ENCODE measurements around the gene IL32. TPM values are rescaled to one million over a fixed set of nuclear protein-coding genes. Genes with fewer than 3 reads are reported as not detected.

Gene IL32
- total and polyA plus RNA-seq, 9 of the 15 experiments (the other 6 are each of a cell fraction or from before 2014, with no cell fraction given) = 0.21 to 2.2 (median 0.37) TPM; not detected in 3

- TF ChIP-seq SP1 (CRISPR knock-in tag; IDR thresholded peaks at IDR 0.05) = peak; percentile 63
- TF ChIP-seq ETS2 (tag; IDR thresholded peaks at IDR 0.05; ENCODE audit: borderline replicate concordance, poor library complexity, severe bottlenecking) = no peak
- no peak for TF ChIP-seq MEF2D (tag; conservative IDR thresholded peaks at IDR 0.05; ENCODE audit: low read depth)
- TF ChIP-seq NR3C1 (CRISPR knock-in tag; IDR thresholded peaks at IDR 0.05) = no peak
- no peak for TF ChIP-seq PYGO2 (tag; IDR thresholded peaks at IDR 0.05)
- no peak for TF ChIP-seq ID3 (CRISPR knock-in tag; IDR thresholded peaks at IDR 0.05)
- no peak for TF ChIP-seq ID3 (tag; IDR thresholded peaks at IDR 0.05)
- TF ChIP-seq ZNF134 (CRISPR knock-in tag; conservative IDR thresholded peaks at IDR 0.05) = no peak
- peak; percentile 18; the same call in 1 of the 2 replicates for TF ChIP-seq MTA1 (IDR thresholded peaks at IDR 0.05; ENCODE audit: borderline replicate concordance)
- TF ChIP-seq NCOA4 (IDR thresholded peaks at IDR 0.05; ENCODE audit: partially characterized antibody) = no peak
- TF ChIP-seq SMAD4 (CRISPR knock-in tag; conservative IDR thresholded peaks at IDR 0.05) = peak; percentile 90
- no peak for TF ChIP-seq GTF3C2 (IDR thresholded peaks at IDR 0.05; ENCODE audit: borderline replicate concordance, extremely low read depth, insufficient read length)
- no peak; the same call in 1 of the 2 replicates for TF ChIP-seq FOXP1 (CRISPR knock-in tag; IDR thresholded peaks at IDR 0.05)
- no peak for TF ChIP-seq MYC (IDR thresholded peaks at IDR 0.05; ENCODE audit: low read depth, low read length)
- TF ChIP-seq MYC (CRISPR knock-in tag; IDR thresholded peaks at IDR 0.05; ENCODE audit: borderline replicate concordance, low read depth) = no peak
- TF ChIP-seq GTF2E2 (tag; IDR thresholded peaks at IDR 0.05) = 0 out of 2 replicates have a peak, but pooled peaks have one; percentile 9
- TF ChIP-seq CBX2 (IDR thresholded peaks at IDR 0.05; ENCODE audit: insufficient read depth, low read length, poor library complexity, severe bottlenecking) = no peak
- no peak for TF ChIP-seq ARID3B (CRISPR knock-in tag; IDR thresholded peaks at IDR 0.05; ENCODE audit: borderline replicate concordance)
- no peak for TF ChIP-seq RFX5 (IDR thresholded peaks at IDR 0.05; ENCODE audit: low read depth, low read length)
- TF ChIP-seq BHLHE40 (IDR thresholded peaks at IDR 0.05; ENCODE audit: low read length) = no peak; the same call in 1 of the 2 replicates
- TF ChIP-seq ZNF395 (CRISPR knock-in tag; IDR thresholded peaks at IDR 0.05) = 0 out of 2 replicates have a peak, but pooled peaks have one; percentile 43
These were observed 44.6 kb upstream of the IL32 start (continued) for GRCh38 chr16:3020604-3021448.
